ENCODE measurements around the gene LRRC18. TPM values are rescaled to one million over a fixed set of nuclear protein-coding genes. Genes with fewer than 3 reads are reported as not detected.

LRRC18 gene
- total and polyA plus RNA-seq, 10 of the 15 experiments (the other 5 are each of a cell fraction or from before 2014, with no cell fraction given) = 0.16 to 0.47 (median 0.24) TPM; not detected in 6

DNA sequence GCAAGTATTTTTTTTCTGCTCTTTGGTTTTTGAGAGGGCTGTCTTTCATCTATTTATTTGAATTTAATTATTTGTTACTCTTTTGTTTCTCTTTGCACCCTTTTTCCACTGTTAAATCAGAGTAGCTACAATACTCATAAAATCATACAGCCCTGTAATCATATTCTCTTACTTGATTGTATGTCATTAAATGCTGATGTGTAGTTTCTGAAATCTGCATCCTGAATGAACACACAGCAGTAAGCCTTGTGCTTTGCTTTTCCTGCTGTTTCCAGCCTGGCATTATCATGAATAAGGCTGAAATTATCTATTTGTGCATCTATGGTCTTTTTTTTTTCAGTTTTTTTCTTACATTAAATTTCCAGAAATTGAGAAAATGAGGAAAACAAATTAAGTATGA, 4.1 kb downstream of the LRRC18 start (continued):
- TF ChIP-seq, protein P1, sequence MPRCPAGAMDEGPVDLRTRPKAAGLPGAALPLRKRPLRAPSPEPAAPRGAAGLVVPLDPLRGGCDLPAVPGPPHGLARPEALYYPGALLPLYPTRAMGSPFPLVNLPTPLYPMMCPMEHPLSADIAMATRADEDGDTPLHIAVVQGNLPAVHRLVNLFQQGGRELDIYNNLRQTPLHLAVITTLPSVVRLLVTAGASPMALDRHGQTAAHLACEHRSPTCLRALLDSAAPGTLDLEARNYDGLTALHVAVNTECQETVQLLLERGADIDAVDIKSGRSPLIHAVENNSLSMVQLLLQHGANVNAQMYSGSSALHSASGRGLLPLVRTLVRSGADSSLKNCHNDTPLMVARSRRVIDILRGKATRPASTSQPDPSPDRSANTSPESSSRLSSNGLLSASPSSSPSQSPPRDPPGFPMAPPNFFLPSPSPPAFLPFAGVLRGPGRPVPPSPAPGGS (IDR thresholded peaks at IDR 0.05; ENCODE audit: borderline replicate concordance, insufficient read depth, low read depth, low read length, poor library complexity, severe bottlenecking) = no peak
- TF ChIP-seq MEF2A (IDR thresholded peaks at IDR 0.05; ENCODE audit: insufficient read depth, low read depth, low read length) = no peak
- TF ChIP-seq EZH2 (IDR thresholded peaks at IDR 0.05; ENCODE audit: borderline replicate concordance, control insufficient read depth, low read depth, low read length) = no peak
- TF ChIP-seq CHD1 (IDR thresholded peaks at IDR 0.05; ENCODE audit: low read depth, low read length) = no peak
- TF ChIP-seq NR2C1 (IDR thresholded peaks at IDR 0.05) = no peak
- TF ChIP-seq, protein P2, sequence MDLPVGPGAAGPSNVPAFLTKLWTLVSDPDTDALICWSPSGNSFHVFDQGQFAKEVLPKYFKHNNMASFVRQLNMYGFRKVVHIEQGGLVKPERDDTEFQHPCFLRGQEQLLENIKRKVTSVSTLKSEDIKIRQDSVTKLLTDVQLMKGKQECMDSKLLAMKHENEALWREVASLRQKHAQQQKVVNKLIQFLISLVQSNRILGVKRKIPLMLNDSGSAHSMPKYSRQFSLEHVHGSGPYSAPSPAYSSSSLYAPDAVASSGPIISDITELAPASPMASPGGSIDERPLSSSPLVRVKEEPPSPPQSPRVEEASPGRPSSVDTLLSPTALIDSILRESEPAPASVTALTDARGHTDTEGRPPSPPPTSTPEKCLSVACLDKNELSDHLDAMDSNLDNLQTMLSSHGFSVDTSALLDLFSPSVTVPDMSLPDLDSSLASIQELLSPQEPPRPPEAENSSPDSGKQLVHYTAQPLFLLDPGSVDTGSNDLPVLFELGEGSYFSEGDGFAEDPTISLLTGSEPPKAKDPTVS (IDR thresholded peaks at IDR 0.05; ENCODE audit: low read depth, low read length) = no peak
- no peak for TF ChIP-seq KAT2A (conservative IDR thresholded peaks at IDR 0.05; ENCODE audit: control insufficient read depth, low read depth, low read length)

DNA sequence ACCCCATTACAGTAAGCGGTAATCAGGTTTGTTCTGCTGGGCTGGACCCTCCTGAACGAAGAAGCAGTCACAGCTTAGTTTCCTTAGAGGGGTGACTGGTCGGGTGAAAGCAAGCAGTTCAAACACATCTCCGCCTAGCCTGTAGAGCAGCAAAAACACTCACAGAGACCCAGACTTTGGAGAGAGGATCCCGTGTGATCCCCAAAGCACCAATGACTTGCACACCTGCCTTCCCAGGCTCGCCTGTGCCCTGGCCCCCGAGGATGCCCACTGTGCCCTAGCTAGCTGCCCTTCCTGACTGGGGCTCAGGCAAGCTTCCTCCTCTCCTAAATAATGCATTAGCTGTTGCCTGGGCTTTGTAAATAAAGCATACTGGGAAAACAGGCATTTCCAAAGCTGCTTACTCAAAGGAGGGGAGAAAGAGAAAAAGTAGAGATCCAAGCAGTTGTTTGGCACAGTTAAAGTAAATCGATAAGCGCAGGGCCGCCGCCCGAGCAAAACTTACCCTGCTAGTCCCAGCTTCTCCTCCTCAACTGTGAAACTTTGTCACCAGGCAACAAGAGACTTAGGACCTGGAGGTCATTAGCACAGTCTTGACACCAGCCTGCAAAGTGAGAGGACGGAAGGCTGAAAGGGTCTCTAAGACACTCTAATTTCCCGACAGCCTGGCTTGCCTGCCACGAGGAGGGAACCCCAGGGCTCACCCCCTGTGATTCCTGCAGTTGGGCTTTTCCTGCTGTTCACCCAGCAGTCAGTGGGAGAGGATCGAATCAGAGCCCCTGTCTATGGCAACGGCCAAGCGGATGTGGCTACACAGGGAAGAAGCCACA, 4.8 kb downstream of the LRRC18 start:
- ChIA-PET CTCF (no interaction called here), RAD21 (ENCODE audit: unreplicated experiment) (no interaction called here), POLR2A (no interaction called here), SMC1A (ENCODE audit: uncharacterized antibody, unreplicated experiment) (interaction anchor here (1.3 kb wide), 1 partner anchor 29 kb away, joined by 4 read pairs; no protein-coding TSS in a partner anchor)
- Histone ChIP-seq H3K79me2 (ENCODE audit: control insufficient read depth, insufficient read depth, low read length) (no peaks in the 10 kb centered on the region), H3K4me3 (no peak overlapping the region), H3K4me1 (ENCODE audit: control insufficient read depth, insufficient read depth, low read length) (no peaks in the 10 kb centered on the region), H3K27me3 (replicated peaks in 1 of 2; ENCODE audit: control insufficient read depth in 2 of 2, insufficient read depth in 2 of 2, low read length in 1 of 2) (no peaks in the 10 kb centered on the region), H3K4me2 (ENCODE audit: control insufficient read depth, insufficient read depth) (no peak overlapping the region), H2AFZ (ENCODE audit: control insufficient read depth, low read depth, low read length) (no peak overlapping the region), H4K20me1 (ENCODE audit: control insufficient read depth, insufficient read depth) (no peaks in the 10 kb centered on the region), H3K9ac (ENCODE audit: control insufficient read depth, insufficient read depth, low read length) (no peak overlapping the region), H3K36me3 (ENCODE audit: control insufficient read depth in 2 of 2, insufficient read depth in 2 of 2, low read length in 1 of 2) (peaks cover 0 to 4% of the 10 kb centered on the region in 2 experiments; a peak in 3 of 4 replicates), H3K9me3 (replicated peaks; ENCODE audit: control insufficient read depth, insufficient read depth, low read length) (no peaks in the 10 kb centered on the region), H3K27ac (ENCODE audit: control insufficient read depth, insufficient read depth) (no peak overlapping the region)
- in situ Hi-C loops (cut with MboI) (no loop called here), intact Hi-C loops (cut with micrococcal nuclease; ENCODE audit: unreplicated experiment) (no loop called here)
- WGBS (ENCODE audit: insufficient coverage, insufficient replicate concordance, low lambda C conversion rate, missing lambda C conversion rate) = 94% methylated on average over 18 of the region's 18 CpGs
- no peak for ATAC-seq
- no peak for DNase-seq (ENCODE audit: low read depth, low spot score)
- BruUV-seq (replicated peaks) = no TSS peak
- no peak for FAIRE-seq
- TF ChIP-seq ZNF384 (IDR thresholded peaks at IDR 0.05; ENCODE audit: borderline replicate concordance, low read depth, low read length) (no peak), SMARCA5 (IDR thresholded peaks at IDR 0.05) (no peak), BMI1 (IDR thresholded peaks at IDR 0.05; ENCODE audit: borderline replicate concordance) (no peak), CHD1 (IDR thresholded peaks at IDR 0.05; ENCODE audit: low read depth, low read length) (no peak), CBX3 (IDR thresholded peaks at IDR 0.05; ENCODE audit: borderline replicate concordance, low read depth) (no peak), KLF5 (IDR thresholded peaks at IDR 0.05; ENCODE audit: partially characterized antibody) (no peak)
- TF ChIP-seq, protein P3, sequence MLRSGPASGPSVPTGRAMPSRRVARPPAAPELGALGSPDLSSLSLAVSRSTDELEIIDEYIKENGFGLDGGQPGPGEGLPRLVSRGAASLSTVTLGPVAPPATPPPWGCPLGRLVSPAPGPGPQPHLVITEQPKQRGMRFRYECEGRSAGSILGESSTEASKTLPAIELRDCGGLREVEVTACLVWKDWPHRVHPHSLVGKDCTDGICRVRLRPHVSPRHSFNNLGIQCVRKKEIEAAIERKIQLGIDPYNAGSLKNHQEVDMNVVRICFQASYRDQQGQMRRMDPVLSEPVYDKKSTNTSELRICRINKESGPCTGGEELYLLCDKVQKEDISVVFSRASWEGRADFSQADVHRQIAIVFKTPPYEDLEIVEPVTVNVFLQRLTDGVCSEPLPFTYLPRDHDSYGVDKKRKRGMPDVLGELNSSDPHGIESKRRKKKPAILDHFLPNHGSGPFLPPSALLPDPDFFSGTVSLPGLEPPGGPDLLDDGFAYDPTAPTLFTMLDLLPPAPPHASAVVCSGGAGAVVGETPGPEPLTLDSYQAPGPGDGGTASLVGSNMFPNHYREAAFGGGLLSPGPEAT (IDR thresholded peaks at IDR 0.05; ENCODE audit: low read depth) = no peak
- TF ChIP-seq, protein P4, sequence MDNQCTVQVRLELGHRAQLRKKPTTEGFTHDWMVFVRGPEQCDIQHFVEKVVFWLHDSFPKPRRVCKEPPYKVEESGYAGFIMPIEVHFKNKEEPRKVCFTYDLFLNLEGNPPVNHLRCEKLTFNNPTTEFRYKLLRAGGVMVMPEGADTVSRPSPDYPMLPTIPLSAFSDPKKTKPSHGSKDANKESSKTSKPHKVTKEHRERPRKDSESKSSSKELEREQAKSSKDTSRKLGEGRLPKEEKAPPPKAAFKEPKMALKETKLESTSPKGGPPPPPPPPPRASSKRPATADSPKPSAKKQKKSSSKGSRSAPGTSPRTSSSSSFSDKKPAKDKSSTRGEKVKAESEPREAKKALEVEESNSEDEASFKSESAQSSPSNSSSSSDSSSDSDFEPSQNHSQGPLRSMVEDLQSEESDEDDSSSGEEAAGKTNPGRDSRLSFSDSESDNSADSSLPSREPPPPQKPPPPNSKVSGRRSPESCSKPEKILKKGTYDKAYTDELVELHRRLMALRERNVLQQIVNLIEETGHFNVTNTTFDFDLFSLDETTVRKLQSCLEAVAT (IDR thresholded peaks at IDR 0.05) = no peak
